Measurements from ENCODE around the gene DUSP28. TPM values are rescaled to one million over a fixed set of nuclear protein-coding genes. Genes with fewer than 3 reads are reported as not detected.

DUSP28 gene
- total and polyA plus RNA-seq, 2 experiments from 2014 or later = 2.7 to 4.3 TPM

DNA sequence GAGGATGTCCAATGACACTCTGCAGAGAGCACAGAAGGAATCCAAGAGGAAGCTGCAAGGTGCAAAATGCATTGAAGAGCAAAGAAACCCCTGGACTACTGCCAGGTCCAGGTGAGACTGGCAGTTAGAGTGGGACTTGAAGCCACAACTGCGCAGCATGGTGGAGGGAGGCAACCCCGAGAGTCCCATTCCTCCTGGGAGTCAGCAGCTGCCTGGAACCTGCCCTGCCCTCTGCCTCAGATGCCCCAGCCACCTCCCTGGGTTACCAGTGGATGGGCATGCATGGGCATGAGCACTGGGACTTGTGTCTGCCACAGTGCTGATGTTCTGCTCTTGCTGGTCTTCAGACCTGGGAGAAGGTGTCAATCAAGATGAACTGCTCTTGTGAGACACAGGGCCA, 45.5 kb upstream of the DUSP28 start:
- no peaks in the 10 kb centered on the region for H3K9me3 Mint-ChIP-seq
- no peak for DNase-seq (ENCODE audit: low spot score)
- H3K27ac Mint-ChIP-seq = no peak overlapping the region
- Histone ChIP-seq H4K20me1 (replicated peaks; ENCODE audit: insufficient read depth) (no peaks in the 10 kb centered on the region), H3K4me1 (ENCODE audit: insufficient read depth) (peaks cover 5% of the 10 kb centered on the region), H2AFZ (no peak overlapping the region), H3F3A (replicated peaks; ENCODE audit: low read depth) (no peaks in the 10 kb centered on the region), H3K9me2 (ENCODE audit: insufficient read depth) (no peaks in the 10 kb centered on the region), H3K4me2 (no peak overlapping the region), H3K27me3 (ENCODE audit: insufficient read depth) (peaks cover 13% of the 10 kb centered on the region), H3K4me3 (no peak overlapping the region), H3K79me2 (replicated peaks; ENCODE audit: insufficient read depth) (no peaks in the 10 kb centered on the region), H3K36me3 (ENCODE audit: insufficient read depth) (no peaks in the 10 kb centered on the region), H3K27ac (ENCODE audit: low read depth) (no peak overlapping the region)
- H3K4me1 Mint-ChIP-seq = peaks cover 9% of the 10 kb centered on the region
- peaks cover 25% of the 10 kb centered on the region for H3K27me3 Mint-ChIP-seq (ENCODE audit: insufficient read depth, low read depth, poor library complexity)
- no peak for TF ChIP-seq JUNB (IDR thresholded peaks at IDR 0.05; ENCODE audit: unreplicated experiment)
- ATAC-seq = no peak
- no peaks in the 10 kb centered on the region for H3K36me3 Mint-ChIP-seq (ENCODE audit: low read depth)
- no peak overlapping the region for H3K4me3 Mint-ChIP-seq

DNA sequence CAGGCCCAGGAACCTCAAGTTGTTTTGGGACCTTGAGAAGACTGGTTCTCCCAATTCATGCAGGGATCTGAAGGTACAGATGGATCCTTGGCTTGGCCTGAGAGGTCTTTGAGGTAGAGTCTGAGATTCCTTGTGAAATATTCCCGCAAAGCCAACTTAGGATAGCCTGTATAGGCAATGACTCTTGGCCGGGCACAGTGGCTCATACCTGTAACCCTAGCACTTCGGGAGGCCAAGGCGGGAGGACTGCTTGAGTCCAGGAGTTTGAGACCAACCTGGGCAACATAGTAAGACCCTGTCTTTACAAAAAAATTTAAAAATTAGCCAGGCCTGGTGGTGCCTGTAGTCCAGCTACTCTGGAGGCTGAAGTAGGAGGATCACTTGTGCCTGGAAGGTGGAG, 42.8 kb upstream of the DUSP28 start:
- no peak for TF ChIP-seq EZH2 (IDR thresholded peaks at IDR 0.05; ENCODE audit: low read depth, unreplicated experiment)
- TF ChIP-seq POLR2AphosphoS5 (IDR thresholded peaks at IDR 0.05; ENCODE audit: low read depth) = no peak
- TF ChIP-seq NANOG (IDR thresholded peaks at IDR 0.05; ENCODE audit: borderline replicate concordance) = no peak
- TF ChIP-seq, protein P1, sequence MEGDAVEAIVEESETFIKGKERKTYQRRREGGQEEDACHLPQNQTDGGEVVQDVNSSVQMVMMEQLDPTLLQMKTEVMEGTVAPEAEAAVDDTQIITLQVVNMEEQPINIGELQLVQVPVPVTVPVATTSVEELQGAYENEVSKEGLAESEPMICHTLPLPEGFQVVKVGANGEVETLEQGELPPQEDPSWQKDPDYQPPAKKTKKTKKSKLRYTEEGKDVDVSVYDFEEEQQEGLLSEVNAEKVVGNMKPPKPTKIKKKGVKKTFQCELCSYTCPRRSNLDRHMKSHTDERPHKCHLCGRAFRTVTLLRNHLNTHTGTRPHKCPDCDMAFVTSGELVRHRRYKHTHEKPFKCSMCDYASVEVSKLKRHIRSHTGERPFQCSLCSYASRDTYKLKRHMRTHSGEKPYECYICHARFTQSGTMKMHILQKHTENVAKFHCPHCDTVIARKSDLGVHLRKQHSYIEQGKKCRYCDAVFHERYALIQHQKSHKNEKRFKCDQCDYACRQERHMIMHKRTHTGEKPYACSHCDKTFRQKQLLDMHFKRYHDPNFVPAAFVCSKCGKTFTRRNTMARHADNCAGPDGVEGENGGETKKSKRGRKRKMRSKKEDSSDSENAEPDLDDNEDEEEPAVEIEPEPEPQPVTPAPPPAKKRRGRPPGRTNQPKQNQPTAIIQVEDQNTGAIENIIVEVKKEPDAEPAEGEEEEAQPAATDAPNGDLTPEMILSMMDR (conservative IDR thresholded peaks at IDR 0.05; ENCODE audit: low read depth in 2 of 2) = no peak
- no peaks in the 10 kb centered on the region for H3F3A ChIP-seq (replicated peaks; ENCODE audit: low read depth)
- Mint-ChIP-seq H3K36me3 (ENCODE audit: low read depth) (peaks cover 6% of the 10 kb centered on the region), H3K4me1 (peaks cover 19% of the 10 kb centered on the region), H3K27ac (no peak overlapping the region), H3K4me3 (no peak overlapping the region), H3K27me3 (ENCODE audit: insufficient read depth, low read depth, poor library complexity) (peaks cover 32% of the 10 kb centered on the region), H3K9me3 (peaks cover 7% of the 10 kb centered on the region)
- H3K9me2 ChIP-seq (ENCODE audit: insufficient read depth) = no peaks in the 10 kb centered on the region
- no peak overlapping the region for H3K4me3 ChIP-seq
- DNase-seq (ENCODE audit: low spot score) (no peak), ATAC-seq (no peak)
- H2AFZ ChIP-seq = no peak overlapping the region
- H3K27ac ChIP-seq (ENCODE audit: low read depth) = no peak overlapping the region
- no peak overlapping the region for H3K4me2 ChIP-seq
- H3K4me1 ChIP-seq (ENCODE audit: insufficient read depth) = peaks cover 7% of the 10 kb centered on the region
- no peaks in the 10 kb centered on the region for H3K79me2 ChIP-seq (replicated peaks; ENCODE audit: insufficient read depth)
- peaks cover 17% of the 10 kb centered on the region for H3K27me3 ChIP-seq (ENCODE audit: insufficient read depth)
- no peaks in the 10 kb centered on the region for H4K20me1 ChIP-seq (replicated peaks; ENCODE audit: insufficient read depth)
- no peaks in the 10 kb centered on the region for H3K36me3 ChIP-seq (ENCODE audit: insufficient read depth)

DNA sequence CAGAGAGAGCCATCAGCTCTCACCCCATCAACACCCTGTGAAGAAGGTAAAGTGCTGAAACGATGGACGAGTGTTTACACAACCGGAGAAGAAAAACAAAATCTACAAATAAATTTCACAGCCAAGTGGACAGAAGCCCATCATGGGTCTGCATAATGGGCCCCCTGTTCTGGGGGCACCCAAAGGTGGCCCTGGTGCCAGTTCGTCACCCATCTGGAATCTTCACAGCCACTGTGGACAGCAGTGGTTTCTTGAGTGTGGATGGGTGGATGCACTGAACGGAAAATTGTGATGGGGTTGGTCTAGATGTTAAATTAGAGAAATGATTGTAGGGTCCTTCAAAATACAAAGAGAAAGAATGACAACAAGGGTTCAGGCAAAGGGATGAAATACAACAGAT, 41.2 kb upstream of the DUSP28 start:
- H3K36me3 Mint-ChIP-seq (ENCODE audit: low read depth) = peaks cover 20% of the 10 kb centered on the region
- H3K27ac Mint-ChIP-seq = no peak overlapping the region
- H3K4me2 ChIP-seq = no peak overlapping the region
- ATAC-seq (no peak), DNase-seq (ENCODE audit: low spot score) (no peak)
- H3K27me3 ChIP-seq (ENCODE audit: insufficient read depth) = peaks cover 17% of the 10 kb centered on the region
- no peak overlapping the region for H3K4me3 ChIP-seq
- no peaks in the 10 kb centered on the region for H3K9me2 ChIP-seq (ENCODE audit: insufficient read depth)
- peaks cover 19% of the 10 kb centered on the region for H3K9me3 Mint-ChIP-seq
- peaks cover 27% of the 10 kb centered on the region for H3K27me3 Mint-ChIP-seq (ENCODE audit: insufficient read depth, low read depth, poor library complexity)
- peaks cover 19% of the 10 kb centered on the region for H3K4me1 Mint-ChIP-seq
- H2AFZ ChIP-seq = no peak overlapping the region
- no peaks in the 10 kb centered on the region for H3K36me3 ChIP-seq (ENCODE audit: insufficient read depth)
- H4K20me1 ChIP-seq (replicated peaks; ENCODE audit: insufficient read depth) = no peaks in the 10 kb centered on the region
- H3K4me1 ChIP-seq (ENCODE audit: insufficient read depth) = peaks cover 7% of the 10 kb centered on the region
- H3F3A ChIP-seq (replicated peaks; ENCODE audit: low read depth) = no peaks in the 10 kb centered on the region
- no peak overlapping the region for H3K27ac ChIP-seq (ENCODE audit: low read depth)
- peak overlapping the region; percentile 72; the same call in 1 of the 3 replicates for H3K4me3 Mint-ChIP-seq
- no peaks in the 10 kb centered on the region for H3K79me2 ChIP-seq (replicated peaks; ENCODE audit: insufficient read depth)
- no peak for TF ChIP-seq ZNF114 (CRISPR knock-in tag; IDR thresholded peaks at IDR 0.05)
- TF ChIP-seq, protein P2, sequence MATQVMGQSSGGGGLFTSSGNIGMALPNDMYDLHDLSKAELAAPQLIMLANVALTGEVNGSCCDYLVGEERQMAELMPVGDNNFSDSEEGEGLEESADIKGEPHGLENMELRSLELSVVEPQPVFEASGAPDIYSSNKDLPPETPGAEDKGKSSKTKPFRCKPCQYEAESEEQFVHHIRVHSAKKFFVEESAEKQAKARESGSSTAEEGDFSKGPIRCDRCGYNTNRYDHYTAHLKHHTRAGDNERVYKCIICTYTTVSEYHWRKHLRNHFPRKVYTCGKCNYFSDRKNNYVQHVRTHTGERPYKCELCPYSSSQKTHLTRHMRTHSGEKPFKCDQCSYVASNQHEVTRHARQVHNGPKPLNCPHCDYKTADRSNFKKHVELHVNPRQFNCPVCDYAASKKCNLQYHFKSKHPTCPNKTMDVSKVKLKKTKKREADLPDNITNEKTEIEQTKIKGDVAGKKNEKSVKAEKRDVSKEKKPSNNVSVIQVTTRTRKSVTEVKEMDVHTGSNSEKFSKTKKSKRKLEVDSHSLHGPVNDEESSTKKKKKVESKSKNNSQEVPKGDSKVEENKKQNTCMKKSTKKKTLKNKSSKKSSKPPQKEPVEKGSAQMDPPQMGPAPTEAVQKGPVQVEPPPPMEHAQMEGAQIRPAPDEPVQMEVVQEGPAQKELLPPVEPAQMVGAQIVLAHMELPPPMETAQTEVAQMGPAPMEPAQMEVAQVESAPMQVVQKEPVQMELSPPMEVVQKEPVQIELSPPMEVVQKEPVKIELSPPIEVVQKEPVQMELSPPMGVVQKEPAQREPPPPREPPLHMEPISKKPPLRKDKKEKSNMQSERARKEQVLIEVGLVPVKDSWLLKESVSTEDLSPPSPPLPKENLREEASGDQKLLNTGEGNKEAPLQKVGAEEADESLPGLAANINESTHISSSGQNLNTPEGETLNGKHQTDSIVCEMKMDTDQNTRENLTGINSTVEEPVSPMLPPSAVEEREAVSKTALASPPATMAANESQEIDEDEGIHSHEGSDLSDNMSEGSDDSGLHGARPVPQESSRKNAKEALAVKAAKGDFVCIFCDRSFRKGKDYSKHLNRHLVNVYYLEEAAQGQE (IDR thresholded peaks at IDR 0.05; ENCODE audit: unreplicated experiment) = no peak
- no peak for TF ChIP-seq STAT1 (IDR thresholded peaks at IDR 0.05; ENCODE audit: unreplicated experiment)
- no peak for TF ChIP-seq EZH2 (IDR thresholded peaks at IDR 0.05; ENCODE audit: low read depth, unreplicated experiment)
- TF ChIP-seq JUNB (IDR thresholded peaks at IDR 0.05; ENCODE audit: unreplicated experiment) = no peak
- TF ChIP-seq, protein P1 (conservative IDR thresholded peaks at IDR 0.05; ENCODE audit: low read depth in 2 of 2) = no peak
- TF ChIP-seq, protein P3, sequence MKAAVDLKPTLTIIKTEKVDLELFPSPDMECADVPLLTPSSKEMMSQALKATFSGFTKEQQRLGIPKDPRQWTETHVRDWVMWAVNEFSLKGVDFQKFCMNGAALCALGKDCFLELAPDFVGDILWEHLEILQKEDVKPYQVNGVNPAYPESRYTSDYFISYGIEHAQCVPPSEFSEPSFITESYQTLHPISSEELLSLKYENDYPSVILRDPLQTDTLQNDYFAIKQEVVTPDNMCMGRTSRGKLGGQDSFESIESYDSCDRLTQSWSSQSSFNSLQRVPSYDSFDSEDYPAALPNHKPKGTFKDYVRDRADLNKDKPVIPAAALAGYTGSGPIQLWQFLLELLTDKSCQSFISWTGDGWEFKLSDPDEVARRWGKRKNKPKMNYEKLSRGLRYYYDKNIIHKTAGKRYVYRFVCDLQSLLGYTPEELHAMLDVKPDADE (IDR thresholded peaks at IDR 0.05) = no peak
- TF ChIP-seq ZNF331 (CRISPR knock-in tag; IDR thresholded peaks at IDR 0.05; ENCODE audit: low read depth) = no peak
- TF ChIP-seq CREB1 (CRISPR knock-in tag; IDR thresholded peaks at IDR 0.05; ENCODE audit: low read depth) = no peak
- TF ChIP-seq POLR2AphosphoS5 (IDR thresholded peaks at IDR 0.05; ENCODE audit: low read depth) = no peak

All from GM23338 (cell line).